ENCODE measurements around the gene EPX.
A peak's percentile ranks its signal among the peaks of the same experiment; 100 is the strongest.

The EPX gene

GRCh38 chr17:58170622-58171021 is 21.9 kb upstream of the EPX start:
- H3K36me3 Mint-ChIP-seq, result no peaks in the 10 kb centered on the region
- CTCF ChIA-PET, result interaction anchor here (0.7 to 5.6 kb wide), 5 partner anchors 10 to 171 kb away, joined by 3 to 79 read pairs (median 4); no protein-coding TSS in a partner anchor
- peaks cover 35% of the 10 kb centered on the region for H3K4me1 Mint-ChIP-seq
- peak overlapping the region; percentile 8 for H3K4me3 Mint-ChIP-seq
- peaks cover 28% of the 10 kb centered on the region for H3K27me3 Mint-ChIP-seq
- H3K9me3 Mint-ChIP-seq, result no peaks in the 10 kb centered on the region
- H3K27ac Mint-ChIP-seq, result peak overlapping the region; percentile 85
- DNase-seq, result no peak

- H3K27me3 Mint-ChIP-seq, result peaks cover 26% of the 10 kb centered on the region
- CTCF ChIA-PET, result interaction anchor here (0.6 to 5.6 kb wide), 21 partner anchors 8 to 391 kb away, joined by 3 to 79 read pairs (median 4); no protein-coding TSS in a partner anchor
- H3K27ac Mint-ChIP-seq, result no peak overlapping the region
- no peaks in the 10 kb centered on the region for H3K9me3 Mint-ChIP-seq
- H3K4me3 Mint-ChIP-seq, result no peak overlapping the region
- peak; percentile 72 for DNase-seq
- H3K36me3 Mint-ChIP-seq, result no peaks in the 10 kb centered on the region
- peaks cover 35% of the 10 kb centered on the region for H3K4me1 Mint-ChIP-seq
Observed at GRCh38 chr17:58172369-58173071, 20.0 kb upstream of the EPX start.

DNA sequence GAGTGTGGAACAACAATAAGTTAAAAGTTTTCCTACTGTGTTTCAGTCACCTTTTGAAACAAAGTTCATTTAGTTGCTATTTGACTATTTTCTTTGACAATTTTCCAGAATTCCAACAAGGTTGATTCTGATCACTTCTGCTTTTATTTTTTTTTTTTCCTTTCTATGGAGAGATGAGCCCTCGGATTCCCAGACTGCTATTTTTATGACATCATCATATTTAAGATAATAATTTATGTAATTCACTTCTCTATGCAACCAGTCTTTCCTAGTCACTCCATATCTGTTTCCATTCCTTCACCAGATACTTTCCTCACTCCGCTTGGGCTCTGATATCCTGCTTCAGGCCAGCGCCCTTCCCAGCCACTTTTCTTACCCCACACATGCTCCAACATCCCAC is 17.7 kb upstream of the EPX start:
- Mint-ChIP-seq H3K4me1 (peaks cover 26% of the 10 kb centered on the region), H3K4me3 (no peak overlapping the region), H3K27me3 (peaks cover 21% of the 10 kb centered on the region), H3K27ac (no peak overlapping the region), H3K9me3 (no peaks in the 10 kb centered on the region), H3K36me3 (no peaks in the 10 kb centered on the region)
- no peak for DNase-seq
- CTCF ChIA-PET, result interaction anchor here (0.6 to 3.1 kb wide), 3 partner anchors 53 to 423 kb away, joined by 3 to 18 read pairs (median 5); no protein-coding TSS in a partner anchor

DNA sequence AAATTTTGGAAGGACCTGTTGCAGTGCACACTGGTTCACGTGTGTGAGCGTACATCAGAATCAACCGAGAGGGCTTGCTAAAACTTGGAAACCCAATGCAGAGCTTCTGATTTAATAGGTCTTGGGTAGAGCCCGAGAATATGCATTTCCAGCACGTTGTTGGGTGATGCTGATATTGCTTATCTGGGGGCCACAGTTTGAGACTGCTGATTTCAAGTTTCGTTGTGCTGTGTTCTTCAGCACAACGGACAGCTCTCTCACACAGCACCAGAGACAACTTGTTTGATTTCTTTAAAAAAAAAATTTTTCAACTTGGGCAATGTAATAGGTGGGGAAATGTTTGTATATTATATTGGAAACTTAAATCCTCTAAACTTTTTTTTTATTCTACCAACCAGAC is 16.3 kb upstream of the EPX start:
- CTCF ChIA-PET, result interaction anchor here (1.0 to 3.1 kb wide), 2 partner anchors 54 to 62 kb away, joined by 4 to 18 read pairs; no protein-coding TSS in a partner anchor
- Mint-ChIP-seq H3K27ac (no peak overlapping the region), H3K9me3 (no peaks in the 10 kb centered on the region), H3K4me3 (no peak overlapping the region), H3K4me1 (peaks cover 15% of the 10 kb centered on the region), H3K27me3 (peaks cover 25% of the 10 kb centered on the region), H3K36me3 (no peaks in the 10 kb centered on the region)
- peak; percentile 33 for DNase-seq

DNA sequence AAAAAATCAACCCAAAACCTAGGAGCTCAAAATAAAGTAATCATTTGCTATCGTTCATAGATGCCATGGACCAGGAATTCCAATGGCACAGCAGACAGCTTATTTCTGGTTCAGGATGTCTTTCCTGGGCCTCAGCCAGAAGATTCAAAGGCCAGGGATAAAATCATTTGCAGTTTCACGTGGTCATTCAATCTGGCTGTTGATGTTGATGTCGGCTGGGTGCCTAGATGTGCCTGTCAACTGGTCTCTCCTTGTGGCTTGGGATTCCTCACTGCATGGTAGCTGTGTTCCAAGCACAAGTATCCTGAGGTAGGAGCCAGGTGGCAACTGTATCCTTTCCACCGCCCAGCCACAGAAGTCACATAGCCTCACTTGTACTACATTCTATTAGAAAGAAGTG is 10.7 kb upstream of the EPX start:
- H3K9me3 Mint-ChIP-seq, result no peaks in the 10 kb centered on the region
- H3K27ac Mint-ChIP-seq, result no peak overlapping the region
- no peak overlapping the region for H3K4me3 Mint-ChIP-seq
- CTCF ChIA-PET, result no interaction called here
- H3K36me3 Mint-ChIP-seq, result no peaks in the 10 kb centered on the region
- no peak for DNase-seq
- H3K4me1 Mint-ChIP-seq, result peaks cover 4% of the 10 kb centered on the region
- H3K27me3 Mint-ChIP-seq, result peaks cover 24% of the 10 kb centered on the region

DNA sequence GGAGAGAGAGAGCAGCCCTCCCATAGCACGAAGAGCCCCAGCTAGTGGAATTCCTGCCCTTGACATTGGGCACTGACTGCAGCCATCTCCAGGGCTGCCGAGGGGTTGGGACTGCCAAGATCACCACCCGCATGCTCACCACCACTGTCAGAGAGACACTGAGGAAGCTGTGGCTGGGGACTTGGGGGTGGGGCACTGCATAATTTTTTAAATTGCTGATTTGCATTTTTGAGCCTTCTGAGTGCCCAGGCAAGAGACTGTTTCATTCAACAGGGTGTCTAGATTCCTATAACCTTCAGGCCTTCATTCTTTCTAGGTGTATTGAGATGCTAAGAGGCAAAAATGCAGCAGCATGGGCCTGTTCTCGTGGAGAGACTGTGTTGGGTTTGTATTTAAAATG is 9.0 kb upstream of the EPX start:
- H3K27me3 Mint-ChIP-seq, result peaks cover 31% of the 10 kb centered on the region
- CTCF ChIA-PET, result interaction anchor here (0.6 kb wide), 1 partner anchor 70 kb away, joined by 3 read pairs; no protein-coding TSS in a partner anchor

GRCh38 chr17:58184308-58184985 is 8.1 kb upstream of the EPX start:
- H3K9me3 Mint-ChIP-seq, result no peaks in the 10 kb centered on the region
- no peak overlapping the region for H3K4me3 Mint-ChIP-seq
- H3K27me3 Mint-ChIP-seq, result peaks cover 25% of the 10 kb centered on the region
- no peak overlapping the region for H3K27ac Mint-ChIP-seq
- peaks cover 4% of the 10 kb centered on the region for H3K4me1 Mint-ChIP-seq
- CTCF ChIA-PET, result interaction anchor here (1.0 kb wide), 1 partner anchor 16 kb away, joined by 3 read pairs; no protein-coding TSS in a partner anchor
- DNase-seq, result no peak
- no peaks in the 10 kb centered on the region for H3K36me3 Mint-ChIP-seq

More for the DNA sequence above, 9.0 kb upstream of the EPX start:
- Mint-ChIP-seq H3K27ac (no peak overlapping the region), H3K4me3 (no peak overlapping the region), H3K9me3 (no peaks in the 10 kb centered on the region), H3K36me3 (no peaks in the 10 kb centered on the region), H3K4me1 (peaks cover 4% of the 10 kb centered on the region)
- DNase-seq, result no peak

DNA sequence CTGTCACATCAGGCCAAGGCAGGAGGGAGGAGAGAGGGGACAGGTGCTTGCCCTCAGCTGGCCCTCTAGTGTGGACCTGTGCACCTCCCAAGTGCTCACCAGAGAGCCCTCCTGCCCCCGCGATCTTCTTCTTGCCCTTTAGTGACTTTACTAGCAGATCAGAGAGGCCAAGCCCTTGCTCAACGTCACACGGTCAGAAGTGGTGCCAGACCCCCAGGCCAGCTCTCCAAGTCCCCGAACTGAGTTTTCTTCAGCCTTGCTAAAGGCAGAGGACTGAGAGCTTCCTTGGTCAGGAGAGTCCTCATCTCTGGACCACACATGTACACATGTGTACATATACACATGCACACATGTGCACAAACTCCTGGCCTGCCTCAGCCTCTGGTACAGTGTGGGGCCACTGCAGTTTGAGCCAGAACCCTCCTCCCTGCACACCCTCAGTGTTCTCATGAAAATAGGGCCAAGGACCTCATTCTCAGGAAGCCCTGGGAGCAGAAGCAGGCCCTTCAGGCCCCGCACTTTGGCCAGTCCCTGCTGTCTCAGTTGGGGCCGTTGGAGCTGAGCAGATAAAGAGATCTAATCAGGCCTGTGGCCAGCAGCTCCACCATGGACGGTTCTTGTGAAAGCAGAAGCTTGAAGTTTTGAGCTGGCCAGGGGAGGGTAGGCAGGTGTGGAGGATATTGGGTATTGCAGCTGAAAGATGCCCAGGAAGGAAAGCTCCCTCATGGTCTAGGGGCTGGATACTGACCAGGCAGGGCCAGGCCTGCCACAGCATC is 7.4 kb upstream of the EPX start:
- no peak for DNase-seq
- H3K27me3 Mint-ChIP-seq, result peaks cover 29% of the 10 kb centered on the region
- H3K36me3 Mint-ChIP-seq, result no peaks in the 10 kb centered on the region
- H3K9me3 Mint-ChIP-seq, result no peaks in the 10 kb centered on the region
- CTCF ChIA-PET, result interaction anchor here (1.0 to 2.1 kb wide), 2 partner anchors 12 to 15 kb away, joined by 3 to 6 read pairs; no protein-coding TSS in a partner anchor
- H3K4me1 Mint-ChIP-seq, result peaks cover 4% of the 10 kb centered on the region
- H3K27ac Mint-ChIP-seq, result no peak overlapping the region
- no peak overlapping the region for H3K4me3 Mint-ChIP-seq

DNA sequence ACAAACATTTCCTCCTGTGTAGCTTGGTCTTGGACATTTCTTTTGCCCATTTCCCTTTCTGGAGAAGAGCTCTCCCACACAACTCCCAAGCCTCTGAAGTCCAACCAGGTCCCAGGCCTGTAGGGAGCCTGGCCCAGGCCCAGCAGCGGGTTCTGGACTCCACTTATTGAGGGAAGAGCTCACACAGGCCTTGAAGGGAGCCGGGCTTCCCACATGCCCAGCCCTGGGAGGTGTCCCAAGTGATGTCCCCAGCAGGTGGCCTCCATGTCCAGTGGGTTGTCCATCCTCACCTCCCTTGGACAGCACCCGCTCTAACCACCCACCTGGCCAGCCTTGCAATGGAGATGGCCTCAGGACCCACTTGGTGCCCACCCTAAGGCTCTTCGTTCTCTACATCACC is 5.9 kb upstream of the EPX start:
- peaks cover 4% of the 10 kb centered on the region for H3K4me1 Mint-ChIP-seq

DNA sequence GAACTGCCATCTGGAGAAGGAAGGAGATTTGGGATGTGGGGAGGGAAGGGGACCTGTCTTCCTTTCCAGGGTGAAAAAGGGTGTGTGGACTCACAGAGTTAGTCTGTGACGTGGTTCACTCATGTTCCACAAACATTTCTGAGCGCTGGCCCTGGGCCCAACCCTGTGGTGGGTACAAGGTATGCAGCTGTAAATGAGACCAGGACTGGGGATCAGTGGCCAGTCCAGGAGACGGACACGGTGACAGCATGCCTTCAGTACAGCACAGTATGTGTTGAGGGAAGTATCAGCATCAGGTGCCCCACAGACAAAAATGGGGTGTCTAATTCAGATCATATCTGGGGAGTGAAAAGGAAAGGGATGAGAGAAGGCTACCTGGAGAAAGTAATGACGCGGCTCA is 5.5 kb upstream of the EPX start:
- Mint-ChIP-seq H3K4me1 (peaks cover 4% of the 10 kb centered on the region), H3K9me3 (no peaks in the 10 kb centered on the region), H3K36me3 (no peaks in the 10 kb centered on the region), H3K27ac (no peak overlapping the region), H3K4me3 (no peak overlapping the region), H3K27me3 (peaks cover 35% of the 10 kb centered on the region)
- no peak for DNase-seq
- CTCF ChIA-PET, result interaction anchor here (2.1 kb wide), 1 partner anchor 14 kb away, joined by 6 read pairs; no protein-coding TSS in a partner anchor

More for the DNA sequence above, 5.9 kb upstream of the EPX start:
- no peak overlapping the region for H3K27ac Mint-ChIP-seq
- no peaks in the 10 kb centered on the region for H3K36me3 Mint-ChIP-seq
- peaks cover 32% of the 10 kb centered on the region for H3K27me3 Mint-ChIP-seq
- CTCF ChIA-PET, result interaction anchor here (2.1 kb wide), 1 partner anchor 14 kb away, joined by 6 read pairs; no protein-coding TSS in a partner anchor
- DNase-seq, result no peak
- H3K4me3 Mint-ChIP-seq, result no peak overlapping the region
- no peaks in the 10 kb centered on the region for H3K9me3 Mint-ChIP-seq

DNA sequence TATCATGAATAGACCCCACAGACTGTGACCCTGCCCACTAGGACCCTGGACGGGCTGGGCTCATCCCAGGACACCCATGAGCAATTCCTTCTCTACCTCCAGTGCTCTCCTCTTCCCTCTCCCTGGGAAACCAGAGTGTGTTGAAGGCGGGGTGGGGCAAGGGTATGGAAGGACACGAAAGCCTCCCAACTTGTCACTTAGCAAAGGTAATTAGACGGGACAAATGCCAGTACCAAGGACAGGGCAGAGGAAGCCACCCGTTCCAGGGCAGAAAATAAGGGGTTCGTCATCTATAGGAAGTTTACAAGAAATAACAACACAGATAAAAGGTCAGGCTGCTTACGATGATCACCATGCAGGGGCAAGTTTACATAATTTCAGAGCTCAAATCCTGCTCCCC is 4.9 kb upstream of the EPX start:
- no peak for DNase-seq
- Mint-ChIP-seq H3K4me3 (no peak overlapping the region), H3K4me1 (peaks cover 4% of the 10 kb centered on the region), H3K27me3 (peaks cover 41% of the 10 kb centered on the region), H3K36me3 (no peaks in the 10 kb centered on the region), H3K27ac (no peak overlapping the region), H3K9me3 (no peaks in the 10 kb centered on the region)
- CTCF ChIA-PET, result interaction anchor here (0.9 to 1.3 kb wide), 2 partner anchors 11 to 16 kb away, joined by 3 read pairs; no protein-coding TSS in a partner anchor

DNA sequence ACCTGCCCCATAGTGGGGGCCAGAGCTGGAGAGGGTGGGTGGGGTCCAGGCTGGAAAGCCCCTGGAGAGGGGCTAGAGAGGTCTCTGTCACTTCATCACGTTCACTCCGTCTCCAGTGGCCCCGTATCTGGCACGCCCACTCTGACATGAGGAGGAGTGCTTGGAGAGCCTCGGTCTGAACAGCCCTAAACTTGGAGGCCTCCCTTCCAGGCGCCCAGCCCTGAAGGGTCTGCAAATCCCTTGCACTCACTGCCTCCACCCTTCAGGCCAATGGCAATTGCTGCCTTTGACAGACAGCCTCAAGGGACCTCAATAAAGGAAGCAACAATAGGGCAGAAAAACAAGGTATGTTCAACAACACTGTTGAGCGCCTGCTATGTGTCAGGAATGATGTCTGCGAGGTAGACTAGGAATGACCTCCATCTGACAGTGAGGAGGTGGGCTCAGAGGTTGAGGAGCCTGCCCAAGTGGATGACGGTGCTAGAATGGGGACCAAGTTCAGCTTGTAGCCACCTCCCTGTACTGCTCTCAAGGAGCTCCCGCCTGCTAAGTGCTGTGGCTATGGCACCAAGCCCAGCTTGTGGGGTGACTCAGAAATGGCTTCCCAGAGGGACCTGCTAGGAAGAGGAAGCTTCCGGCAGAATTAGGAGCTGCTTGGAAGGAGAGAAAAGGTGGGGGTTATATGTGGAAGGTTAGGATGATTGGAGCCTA is 2.9 kb upstream of the EPX start:
- DNase-seq, result no peak

DNA sequence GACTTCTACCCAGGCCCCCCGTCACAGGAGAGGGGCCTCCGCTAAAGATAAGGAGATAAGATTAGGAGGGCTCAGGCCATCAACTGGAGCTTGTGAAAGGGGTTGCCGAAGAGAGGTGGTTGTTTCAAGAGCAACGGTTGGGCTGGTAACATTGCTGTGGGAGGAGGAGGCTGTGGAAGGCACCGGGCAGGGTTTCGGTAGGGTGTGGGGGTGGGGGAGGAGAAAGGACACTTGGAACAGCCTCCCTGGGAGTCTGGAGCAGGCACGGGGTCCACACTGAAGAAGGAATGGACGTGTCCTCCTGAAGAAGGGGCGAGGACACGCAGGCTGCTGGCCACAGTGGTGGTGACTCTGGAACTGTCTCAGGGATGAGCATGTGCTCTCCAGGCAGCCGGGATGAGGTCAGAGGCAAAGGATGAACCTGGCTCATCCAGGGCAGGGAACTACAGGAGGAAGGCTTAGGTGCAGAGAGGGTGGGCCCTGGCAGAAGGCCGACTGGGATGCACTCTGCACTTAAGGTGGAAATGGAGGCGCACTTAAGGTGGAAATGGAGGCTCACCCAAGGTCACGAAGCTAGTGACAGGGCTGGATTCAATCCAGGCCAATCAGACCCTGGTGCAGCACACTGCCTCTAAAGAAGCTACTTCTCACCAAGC is 1.2 kb upstream of the EPX start:
- Mint-ChIP-seq H3K27ac (no peak overlapping the region), H3K9me3 (no peaks in the 10 kb centered on the region), H3K4me1 (no peaks in the 10 kb centered on the region), H3K27me3 (peaks cover 44% of the 10 kb centered on the region), H3K4me3 (no peak overlapping the region), H3K36me3 (no peaks in the 10 kb centered on the region)
- CTCF ChIA-PET, result interaction anchor here (1.8 kb wide), 1 partner anchor 9 kb away, joined by 9 read pairs; no protein-coding TSS in a partner anchor
- no peak for DNase-seq

More for the DNA sequence above, 2.9 kb upstream of the EPX start:
- Mint-ChIP-seq H3K4me3 (no peak overlapping the region), H3K4me1 (peaks cover 4% of the 10 kb centered on the region), H3K27ac (no peak overlapping the region), H3K27me3 (peaks cover 36% of the 10 kb centered on the region), H3K36me3 (no peaks in the 10 kb centered on the region), H3K9me3 (no peaks in the 10 kb centered on the region)
- CTCF ChIA-PET, result interaction anchor here (1.0 to 1.8 kb wide), 3 partner anchors 11 to 62 kb away, joined by 3 to 9 read pairs (median 3); no protein-coding TSS in a partner anchor

Measured in activated naive CD4-positive, alpha-beta T cell treated with anti-CD3 and anti-CD28 coated beads, Interleukin-2, amount 10 ng/mL, durations not matched to agents 7 days and 5 days (primary cell).